GM13976 (cell line): Measurements from ENCODE around the gene ARHGAP45.

Experiments used
- DNase-seq: peaks from one replicate; pipeline ENCODE4 v3.0.0; 2012; ENCODE audit warnings: low spot score
- CTCF ChIP-seq: IDR thresholded peaks from 2 replicates; pipeline ENCODE4 v1.5.1; 2012; ENCODE audit warnings: borderline replicate concordance, mild to moderate bottlenecking; ENCODE audit not compliant: insufficient read depth; ENCODE audit errors: extremely low read depth, missing control alignments, control extremely low read depth
- in situ Hi-C: fragments of 300-500 bp; cut with MboI; formaldehyde crosslinking; loops from one replicate; pipeline ENCODE4 v1.12.0; 2022; ENCODE audit warnings: low sequenced_read_pairs, mixed read lengths, inconsistent platforms; ENCODE audit not compliant: unreplicated experiment

Gene ARHGAP45

GRCh38 chr19:1057176-1057855 lies 9.7 kb upstream of the ARHGAP45 start:
- no peak for DNase-seq
- in situ Hi-C loops: no loop called here
- peak; percentile 41 for TF ChIP-seq CTCF

DNA sequence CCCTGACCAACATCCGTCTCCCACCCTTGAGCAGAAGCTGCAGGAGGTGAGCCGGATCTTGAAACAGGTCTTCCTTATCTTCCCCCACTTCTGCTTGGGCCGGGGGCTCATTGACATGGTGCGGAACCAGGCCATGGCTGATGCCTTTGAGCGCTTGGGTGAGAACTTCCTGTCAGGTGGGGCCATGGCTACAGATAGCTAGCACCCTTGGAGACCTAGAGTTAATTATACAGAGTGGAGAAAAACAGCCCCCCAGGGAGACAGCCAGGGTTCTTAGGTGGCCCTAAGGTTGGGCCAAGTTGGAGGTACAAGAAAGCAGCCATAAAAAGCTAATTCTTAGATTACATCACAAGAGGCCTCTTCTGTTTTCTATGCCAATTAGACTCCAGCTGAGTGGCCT lies 8.9 kb upstream of the ARHGAP45 start:
- DNase-seq: no peak
- TF ChIP-seq CTCF: no peak
- in situ Hi-C loops: no loop called here

DNA sequence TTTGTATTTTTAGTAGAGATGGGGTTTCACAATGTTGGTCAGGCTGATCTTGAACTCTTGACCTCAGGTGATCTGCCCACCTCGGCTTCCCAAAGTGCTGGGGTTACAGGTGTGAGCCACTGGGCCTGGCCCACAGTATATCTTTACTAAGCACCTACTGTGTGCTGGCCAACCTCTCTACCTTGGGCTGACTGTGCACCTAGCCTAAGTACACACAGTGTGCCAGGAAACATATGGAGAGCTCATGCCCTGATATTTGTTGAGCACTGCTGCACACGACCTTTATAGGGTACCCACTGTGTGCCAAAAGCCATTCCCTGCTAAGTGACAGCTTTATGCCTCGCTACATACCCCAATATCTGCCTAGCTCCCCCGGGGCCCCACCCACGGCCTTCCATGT lies 6.3 kb upstream of the ARHGAP45 start:
- TF ChIP-seq CTCF: no peak
- in situ Hi-C loops: no loop called here
- DNase-seq: no peak

DNA sequence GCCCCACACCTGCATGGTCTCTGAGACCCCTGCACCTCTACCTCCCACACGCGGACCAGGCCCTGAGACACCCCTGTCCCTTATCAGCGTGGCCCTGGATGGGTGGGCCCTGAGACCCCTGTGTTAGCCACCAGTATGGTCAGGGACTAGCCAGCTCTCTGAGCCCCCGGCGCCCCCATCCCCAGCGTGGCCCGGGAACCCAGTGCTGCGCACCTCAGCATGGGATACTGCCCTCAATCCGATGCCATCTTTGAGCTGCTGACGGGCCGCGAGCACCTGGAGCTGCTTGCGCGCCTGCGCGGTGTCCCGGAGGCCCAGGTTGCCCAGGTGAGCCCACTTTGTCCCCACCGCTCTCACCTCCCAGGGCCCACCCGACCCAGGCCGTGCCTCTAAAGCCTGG lies 5.0 kb upstream of the ARHGAP45 start:
- in situ Hi-C loops: no loop called here
- no peak for DNase-seq
- no peak for TF ChIP-seq CTCF

DNA sequence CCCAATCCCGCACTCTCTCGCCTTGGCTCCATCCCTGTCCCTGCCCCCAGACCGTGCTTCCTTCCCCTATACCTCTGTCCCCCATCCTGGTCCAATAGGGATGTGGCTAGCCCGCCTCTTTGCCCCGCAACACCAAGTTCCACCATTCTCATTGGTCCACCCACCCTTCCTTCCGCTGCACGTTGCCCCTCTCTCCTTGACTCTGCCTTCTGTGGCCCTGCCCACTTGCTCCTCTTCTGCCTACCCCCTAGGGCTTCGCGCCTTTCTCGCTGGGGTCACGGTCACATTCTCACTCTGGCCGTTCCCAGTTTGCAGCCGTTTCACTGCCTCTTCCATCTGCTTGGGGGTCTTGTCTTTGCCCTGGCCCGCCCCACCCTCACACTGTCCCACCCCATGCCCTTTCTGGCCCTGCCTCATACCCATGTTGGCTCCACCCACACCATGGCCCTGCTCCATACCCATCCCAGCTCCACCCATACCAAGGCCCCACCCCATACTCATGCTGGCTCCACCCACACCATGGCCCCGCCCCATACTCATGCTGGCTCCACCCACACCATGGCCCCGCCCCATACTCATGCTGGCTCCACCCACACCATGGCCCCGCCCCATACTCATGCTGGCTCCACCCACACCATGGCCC lies 4.5 kb upstream of the ARHGAP45 start:
- DNase-seq: peak; percentile 71
- in situ Hi-C loops: no loop called here
- no peak for TF ChIP-seq CTCF

DNA sequence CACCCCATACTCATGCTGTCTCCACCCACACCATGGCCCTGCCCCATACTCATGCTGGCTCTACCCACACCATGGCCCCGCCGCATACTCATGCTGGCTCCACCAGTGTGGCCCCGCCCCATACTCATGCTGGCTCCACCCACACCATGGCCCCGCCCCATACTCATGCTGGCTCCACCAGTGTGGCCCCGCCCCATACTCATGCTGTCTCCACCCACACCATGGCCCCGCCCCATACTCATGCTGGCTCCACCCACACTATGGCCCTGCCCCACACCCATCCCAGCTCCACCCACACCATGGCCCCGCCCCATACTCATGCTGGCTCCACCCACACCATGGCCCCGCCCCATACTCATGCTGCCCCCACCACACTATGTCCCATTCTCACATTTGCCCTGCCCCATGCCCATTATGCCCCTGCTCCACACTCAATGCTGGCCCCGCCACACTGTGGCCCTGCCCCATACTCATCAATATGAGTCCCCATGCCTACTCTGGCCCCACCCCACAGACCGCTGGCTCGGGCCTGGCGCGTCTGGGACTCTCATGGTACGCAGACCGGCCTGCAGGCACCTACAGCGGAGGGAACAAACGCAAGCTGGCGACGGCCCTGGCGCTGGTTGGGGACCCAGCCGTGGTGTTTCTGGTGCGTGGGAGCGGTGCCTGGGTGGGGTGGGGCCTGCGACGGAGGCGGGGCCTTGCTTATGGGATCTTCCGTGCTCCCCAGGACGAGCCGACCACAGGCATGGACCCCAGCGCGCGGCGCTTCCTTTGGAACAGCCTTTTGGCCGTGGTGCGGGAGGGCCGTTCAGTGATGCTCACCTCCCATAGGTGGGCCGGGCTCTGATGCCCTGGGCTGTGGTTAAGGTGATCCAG lies 3.7 kb upstream of the ARHGAP45 start:
- no peak for TF ChIP-seq CTCF
- peak; percentile 72 for DNase-seq

More for the DNA sequence above, 3.7 kb upstream of the ARHGAP45 start:
- in situ Hi-C loops: no loop called here
